ENCODE results near the gene CBX5. TPM values are rescaled to one million over a fixed set of nuclear protein-coding genes. Genes with fewer than 3 reads are reported as not detected.

CBX5 gene
- total RNA-seq, 4 donors from 2014 or later = 13.2 to 26.4 (median 20.4) TPM

DNA sequence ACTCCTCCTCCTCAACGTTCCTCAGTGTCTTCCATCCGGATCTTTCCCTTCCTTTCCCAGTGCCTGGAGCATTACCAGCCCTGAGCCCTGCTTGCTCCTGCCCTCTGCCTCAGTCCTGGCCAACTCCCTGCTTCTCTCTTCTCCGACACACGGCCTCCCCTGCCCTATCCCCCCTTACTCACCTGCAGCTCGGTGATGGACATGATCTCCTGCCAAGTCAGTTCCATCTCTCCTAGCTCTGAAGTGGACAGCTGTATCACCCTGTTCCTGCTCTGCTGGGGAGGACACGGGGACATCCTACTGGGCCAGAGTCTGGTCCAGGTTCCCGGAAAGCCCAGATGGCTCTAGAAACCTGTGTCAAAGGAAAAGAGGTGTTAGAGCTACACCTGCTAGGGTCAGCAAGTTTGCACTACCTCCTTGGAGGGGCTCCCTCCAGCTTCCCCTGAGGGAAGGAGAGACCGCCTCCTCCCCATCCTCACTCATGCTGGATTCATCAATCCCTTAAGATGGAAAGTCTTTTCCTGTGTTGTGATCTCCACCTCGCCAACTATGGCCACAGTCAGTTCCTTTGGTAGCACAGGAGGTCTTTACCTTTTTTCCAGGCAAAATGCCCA lies 15.1 kb upstream of the CBX5 start:
- TF ChIP-seq POLR2A (IDR thresholded peaks at IDR 0.05) = no peak
- TF ChIP-seq, protein P1, sequence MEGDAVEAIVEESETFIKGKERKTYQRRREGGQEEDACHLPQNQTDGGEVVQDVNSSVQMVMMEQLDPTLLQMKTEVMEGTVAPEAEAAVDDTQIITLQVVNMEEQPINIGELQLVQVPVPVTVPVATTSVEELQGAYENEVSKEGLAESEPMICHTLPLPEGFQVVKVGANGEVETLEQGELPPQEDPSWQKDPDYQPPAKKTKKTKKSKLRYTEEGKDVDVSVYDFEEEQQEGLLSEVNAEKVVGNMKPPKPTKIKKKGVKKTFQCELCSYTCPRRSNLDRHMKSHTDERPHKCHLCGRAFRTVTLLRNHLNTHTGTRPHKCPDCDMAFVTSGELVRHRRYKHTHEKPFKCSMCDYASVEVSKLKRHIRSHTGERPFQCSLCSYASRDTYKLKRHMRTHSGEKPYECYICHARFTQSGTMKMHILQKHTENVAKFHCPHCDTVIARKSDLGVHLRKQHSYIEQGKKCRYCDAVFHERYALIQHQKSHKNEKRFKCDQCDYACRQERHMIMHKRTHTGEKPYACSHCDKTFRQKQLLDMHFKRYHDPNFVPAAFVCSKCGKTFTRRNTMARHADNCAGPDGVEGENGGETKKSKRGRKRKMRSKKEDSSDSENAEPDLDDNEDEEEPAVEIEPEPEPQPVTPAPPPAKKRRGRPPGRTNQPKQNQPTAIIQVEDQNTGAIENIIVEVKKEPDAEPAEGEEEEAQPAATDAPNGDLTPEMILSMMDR (IDR thresholded peaks at IDR 0.05) = no peak
- no peak overlapping the region for H3K4me3 ChIP-seq (ENCODE audit: low read depth, poor library complexity, severe bottlenecking)
- intact Hi-C loops (cut with DNase I; ENCODE audit: low total_unique reads) = no loop called here
- peak in 1 of 2 donors; percentile 58 for DNase-seq (ENCODE audit: low spot score in 2 of 2)
- 85 to 87% methylated on average over 9 of the region's 9 CpGs for WGBS, 2 donors

DNA sequence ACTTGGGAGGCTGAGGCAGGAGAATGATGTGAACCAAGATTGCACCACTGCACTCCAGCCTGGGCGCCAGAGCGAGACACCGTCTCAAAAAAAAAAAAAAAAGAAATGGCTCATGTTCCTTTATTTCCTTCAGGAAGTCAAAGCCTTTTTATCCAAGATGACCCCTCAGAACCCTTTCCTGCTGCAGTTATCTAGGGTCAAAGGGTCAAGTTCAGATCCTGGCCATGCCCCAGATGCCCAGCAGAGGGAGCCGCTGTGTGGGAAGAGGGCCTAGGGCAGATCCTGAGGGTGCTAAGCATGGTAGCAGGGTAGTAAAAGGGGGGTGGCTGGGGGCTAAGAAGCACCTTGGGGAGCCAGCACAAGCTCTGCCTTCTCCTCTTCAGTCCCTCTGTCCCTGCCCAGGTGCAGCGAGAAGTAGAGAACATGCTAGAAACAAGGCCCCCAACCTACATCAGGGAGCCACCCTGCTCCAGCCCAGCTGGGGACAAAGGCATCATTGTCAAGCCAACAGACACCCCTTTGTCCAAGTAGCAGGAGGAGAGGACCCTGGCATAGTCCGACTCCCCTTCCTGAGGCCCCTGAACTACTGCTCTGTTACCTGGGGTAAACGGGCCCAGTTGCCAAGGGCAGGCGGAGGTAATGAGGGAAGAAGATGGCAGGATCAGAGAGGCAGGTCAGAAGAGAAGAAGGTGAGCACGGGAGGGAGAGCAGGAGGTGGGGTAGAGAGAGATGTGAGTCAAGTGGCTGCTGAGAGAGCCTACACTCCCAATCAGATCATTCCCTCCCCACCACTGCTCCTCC lies 14.4 kb upstream of the CBX5 start:
- intact Hi-C loops (cut with DNase I; ENCODE audit: low total_unique reads) = no loop called here
- no peak overlapping the region for H3K4me3 ChIP-seq (ENCODE audit: low read depth, poor library complexity, severe bottlenecking)
- TF ChIP-seq, protein P1 (IDR thresholded peaks at IDR 0.05) = peak in 1 of 3 donors; percentile 75
- no peak for TF ChIP-seq POLR2A (IDR thresholded peaks at IDR 0.05)
- WGBS, 2 donors = 68 to 71% methylated on average over 9 of the region's 9 CpGs
- peak in 1 of 2 donors; percentile 88 for DNase-seq (ENCODE audit: low spot score in 2 of 2)

DNA sequence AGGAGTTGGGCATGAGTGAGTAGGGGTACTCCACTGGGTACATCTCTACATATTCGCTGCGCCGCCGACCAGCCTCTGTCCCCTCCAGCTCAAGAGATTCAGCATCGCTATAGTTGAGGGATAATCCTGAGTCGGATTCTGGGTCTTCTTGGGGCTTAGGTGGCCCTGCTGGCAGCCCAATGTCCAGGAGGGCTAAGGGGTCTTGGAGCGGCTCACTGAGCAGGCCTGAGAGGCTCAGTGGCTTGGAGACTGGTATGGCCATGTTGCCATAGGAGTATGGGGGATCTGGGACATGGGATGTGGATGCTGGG lies 13.0 kb upstream of the CBX5 start:
- no peak for TF ChIP-seq POLR2A (IDR thresholded peaks at IDR 0.05)
- TF ChIP-seq, protein P1 (IDR thresholded peaks at IDR 0.05) = no peak
- DNase-seq (ENCODE audit: low spot score in 2 of 2) = peak in 1 of 2 donors; percentile 69
- no peak overlapping the region for H3K4me3 ChIP-seq (ENCODE audit: low read depth, poor library complexity, severe bottlenecking)
- WGBS, 2 donors = 95% methylated on average over 7 of the region's 7 CpGs
- intact Hi-C loops (cut with DNase I; ENCODE audit: low total_unique reads) = no loop called here

DNA sequence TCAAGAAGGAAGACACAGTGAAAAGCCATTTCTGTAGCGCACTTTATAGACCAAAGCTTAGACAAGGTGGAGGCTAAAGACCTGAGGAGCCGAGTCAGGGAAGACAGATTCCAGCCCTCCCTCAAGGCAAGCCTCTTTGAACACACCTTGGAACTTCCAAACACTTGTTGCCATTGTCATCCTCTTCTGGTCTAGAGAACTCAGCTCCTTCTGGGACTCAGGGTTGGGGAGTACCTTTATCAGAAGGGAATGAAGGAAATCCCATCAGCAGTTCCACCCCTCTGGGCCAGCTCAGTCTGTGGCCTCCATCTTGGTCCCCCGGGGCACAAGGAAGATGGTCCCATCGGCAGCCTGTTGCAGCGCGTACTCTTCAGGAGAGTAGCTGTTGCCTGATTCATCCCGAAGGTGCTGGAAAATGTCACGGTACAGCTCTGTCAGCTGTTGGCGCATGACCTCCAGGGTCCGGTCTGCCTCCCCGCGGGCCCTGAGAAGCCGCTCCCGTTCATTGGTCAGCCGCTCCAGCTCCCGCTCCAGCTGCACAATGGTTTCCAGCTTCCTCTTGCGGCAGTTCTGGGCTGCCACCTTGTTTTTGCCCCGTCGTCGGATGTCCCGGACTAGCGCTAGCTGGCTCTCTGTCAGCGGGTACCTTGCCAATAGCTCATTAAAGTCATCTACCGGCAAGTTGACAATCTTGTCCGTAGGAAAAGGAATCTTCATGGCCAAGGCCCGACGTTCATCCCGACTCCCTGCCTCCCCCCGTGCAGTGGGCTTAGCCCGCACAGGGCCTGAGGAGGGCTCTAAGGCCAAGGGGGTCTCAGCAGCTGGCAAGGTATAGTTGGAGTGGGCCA lies 12.4 kb upstream of the CBX5 start:
- DNase-seq (ENCODE audit: low spot score in 2 of 2) = peak in 1 of 2 donors; percentile 80
- intact Hi-C loops (cut with DNase I; ENCODE audit: low total_unique reads) = no loop called here
- 91 to 93% methylated on average over 30 of the region's 30 CpGs for WGBS, 2 donors
- no peak overlapping the region for H3K4me3 ChIP-seq (ENCODE audit: low read depth, poor library complexity, severe bottlenecking)
- no peak for TF ChIP-seq POLR2A (IDR thresholded peaks at IDR 0.05)
- TF ChIP-seq, protein P1 (IDR thresholded peaks at IDR 0.05) = no peak

DNA sequence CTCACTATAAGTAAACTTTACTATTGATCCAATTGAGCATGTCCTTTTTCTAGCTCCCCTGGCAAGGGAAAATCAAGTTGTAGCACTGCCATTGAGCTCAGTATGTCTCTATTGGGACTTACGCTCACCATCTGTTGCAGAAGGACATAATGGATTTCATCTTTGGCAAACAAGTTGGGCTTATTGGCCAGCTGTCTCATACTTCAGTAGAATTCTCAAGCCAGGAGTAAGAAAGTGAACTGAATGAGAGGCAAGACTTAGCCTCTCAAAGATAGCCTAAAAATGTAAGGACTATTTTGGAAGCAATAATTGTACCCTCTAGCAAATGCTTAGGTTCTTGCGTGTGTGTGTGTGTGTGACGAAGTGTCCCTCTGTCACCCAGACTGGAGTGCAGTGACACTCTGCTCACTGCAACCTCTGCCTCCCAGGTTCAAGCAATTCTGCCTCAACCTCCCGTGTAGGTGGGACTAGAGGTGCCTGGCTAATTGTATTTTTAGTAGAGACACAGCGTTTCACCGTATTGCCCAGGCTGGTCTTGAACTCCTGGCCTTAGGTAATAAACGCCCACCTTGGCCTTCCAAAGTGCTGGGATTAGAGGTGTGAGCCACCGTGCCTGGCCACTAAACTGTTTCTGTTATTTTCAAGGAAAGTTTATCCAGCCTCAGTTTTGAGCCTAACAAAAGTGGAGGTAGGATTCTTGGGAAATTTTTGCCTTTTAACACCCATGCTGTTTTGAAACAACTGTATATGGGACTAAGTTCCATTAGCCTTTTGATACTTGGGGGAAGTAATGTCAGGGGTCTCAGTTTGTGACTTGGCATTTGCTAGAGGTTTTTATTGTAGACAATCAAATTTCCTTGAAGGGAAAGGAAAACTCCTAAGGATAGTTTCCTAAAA lies 7.6 kb upstream of the CBX5 start:
- 59 to 67% methylated on average over 8 of the region's 8 CpGs for WGBS, 2 donors
- intact Hi-C loops (cut with DNase I; ENCODE audit: low total_unique reads) = no loop called here
- TF ChIP-seq POLR2A (IDR thresholded peaks at IDR 0.05) = no peak
- TF ChIP-seq, protein P1 (IDR thresholded peaks at IDR 0.05) = no peak
- no peak for DNase-seq (ENCODE audit: low spot score in 2 of 2)
- H3K4me3 ChIP-seq (ENCODE audit: low read depth, poor library complexity, severe bottlenecking) = no peak overlapping the region

Measured in lower leg skin (tissue), 4 donors.